Myocyte (in vitro differentiated cells): Measurements from ENCODE around the gene OR2T27. TPM values are rescaled to one million over a fixed set of nuclear protein-coding genes. Genes with fewer than 3 reads are reported as not detected.
"Not testable (repeated sequence)": the region's sequence is repeated elsewhere in the genome, so short reads cannot be mapped to it uniquely, and the experiment has no call there.

Experiments
- DNase-seq: peaks from one replicate; pipeline ENCODE4 v3.0.0-alpha.2; 2012; ENCODE audit warnings: low read depth
- polyA plus RNA-seq: library from polyadenylated mRNA; unstranded; fragments of >200 nt; gene quantifications from one replicate; pipeline ENCODE4 v1.2.1, GENCODE V29; 2012; ENCODE audit warnings: missing spikeins
- total RNA-seq: library from RNA; depleted of rRNA; stranded (reverse); fragments of >200 nt; gene quantifications from 2 replicates; pipeline ENCODE4 v1.2.3, GENCODE V29; 2014

OR2T27 gene, protein sequence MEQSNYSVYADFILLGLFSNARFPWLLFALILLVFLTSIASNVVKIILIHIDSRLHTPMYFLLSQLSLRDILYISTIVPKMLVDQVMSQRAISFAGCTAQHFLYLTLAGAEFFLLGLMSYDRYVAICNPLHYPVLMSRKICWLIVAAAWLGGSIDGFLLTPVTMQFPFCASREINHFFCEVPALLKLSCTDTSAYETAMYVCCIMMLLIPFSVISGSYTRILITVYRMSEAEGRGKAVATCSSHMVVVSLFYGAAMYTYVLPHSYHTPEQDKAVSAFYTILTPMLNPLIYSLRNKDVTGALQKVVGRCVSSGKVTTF
- total RNA-seq, result not detected in 2 replicates
- polyA plus RNA-seq, result not detected

DNA sequence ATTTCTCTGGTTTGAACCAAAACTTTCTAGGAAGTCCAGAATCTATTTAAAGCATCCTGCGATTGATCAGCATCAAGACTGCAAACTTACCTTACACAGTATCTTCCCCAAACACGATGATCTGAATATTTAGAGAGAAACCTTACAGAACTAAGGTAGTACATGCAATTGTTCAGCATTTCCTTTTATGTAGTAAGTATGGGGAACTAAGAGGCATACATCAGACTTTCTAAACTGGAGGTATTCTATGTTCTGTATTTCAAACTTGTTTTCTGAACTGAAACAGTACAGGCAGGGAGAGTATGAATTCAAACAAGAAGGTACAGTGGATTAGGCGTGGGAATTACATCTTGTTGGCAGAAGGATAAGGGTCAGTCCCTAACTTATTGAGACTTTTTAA, at the start of gene OR2T27:
OR2T27 (minus strand) TSS at position 175 of the 400 bp plus-strand sequence. CDS start 4,644 bp downstream, outside the sequence.
- DNase-seq, result not testable (repeated sequence)

DNA sequence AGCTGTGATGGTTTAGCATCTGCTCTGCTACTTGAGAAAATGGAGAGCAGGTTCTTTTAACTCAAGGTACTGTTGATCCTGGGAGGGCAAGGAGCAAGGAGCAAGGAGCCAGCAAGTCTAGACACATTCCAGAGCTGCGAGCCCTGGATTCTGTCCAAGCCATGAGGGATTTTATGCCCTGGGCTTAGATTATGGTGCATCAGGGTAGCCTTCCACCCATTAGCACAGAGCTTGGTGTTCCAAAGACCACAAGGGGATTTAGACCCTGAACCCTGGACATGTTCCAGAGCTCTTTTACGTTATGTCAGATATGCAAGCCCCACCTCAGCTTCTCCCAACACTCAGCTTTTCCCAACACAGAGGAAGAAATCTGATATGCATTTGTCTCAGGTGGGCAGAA, 49.3 kb upstream of the OR2T27 start:
- DNase-seq, result no peak

DNA sequence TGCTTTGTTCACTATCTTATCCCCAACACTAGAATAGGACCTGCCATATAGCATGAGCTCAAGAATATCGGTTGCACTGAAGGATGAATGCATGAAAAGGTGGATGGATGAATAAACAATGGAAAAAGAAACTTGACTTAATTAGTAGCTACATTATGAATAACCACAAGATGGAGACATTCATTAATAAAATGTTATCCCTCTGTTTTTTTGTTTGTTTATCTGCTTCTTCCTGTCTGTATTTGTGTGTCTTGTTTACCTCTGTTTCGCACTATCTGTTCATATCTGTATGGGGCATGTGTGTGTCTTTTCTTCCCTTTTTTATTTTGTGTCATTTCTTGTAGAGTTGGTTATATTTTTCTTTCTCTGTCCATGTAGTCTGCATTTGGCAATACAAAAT, 48.3 kb upstream of the OR2T27 start:
- DNase-seq, result peak; percentile 5

DNA sequence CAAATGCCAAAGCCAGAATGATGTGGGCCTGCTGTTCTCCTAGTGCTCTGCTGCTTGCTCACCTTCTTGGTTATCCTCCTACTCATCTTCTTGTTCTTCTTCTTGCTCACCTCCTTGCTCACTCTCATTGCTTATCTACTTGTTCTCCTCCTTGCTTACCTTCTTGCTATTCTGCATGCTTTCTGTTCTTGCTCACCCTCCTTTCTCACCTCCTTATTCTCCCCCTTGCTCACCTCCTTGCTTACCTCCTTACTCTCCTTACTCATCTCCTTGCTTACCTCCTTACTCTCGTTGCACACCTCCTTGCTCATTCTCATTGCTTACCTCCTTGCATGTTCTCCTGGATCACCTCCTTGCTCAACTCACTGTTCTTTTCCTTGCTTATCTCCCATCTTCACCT, 47.4 kb upstream of the OR2T27 start, which contains the start of gene OR14I1:
OR14I1 (minus strand) TSS at position 53 of the 400 bp plus-strand sequence.
- DNase-seq, result no peak

DNA sequence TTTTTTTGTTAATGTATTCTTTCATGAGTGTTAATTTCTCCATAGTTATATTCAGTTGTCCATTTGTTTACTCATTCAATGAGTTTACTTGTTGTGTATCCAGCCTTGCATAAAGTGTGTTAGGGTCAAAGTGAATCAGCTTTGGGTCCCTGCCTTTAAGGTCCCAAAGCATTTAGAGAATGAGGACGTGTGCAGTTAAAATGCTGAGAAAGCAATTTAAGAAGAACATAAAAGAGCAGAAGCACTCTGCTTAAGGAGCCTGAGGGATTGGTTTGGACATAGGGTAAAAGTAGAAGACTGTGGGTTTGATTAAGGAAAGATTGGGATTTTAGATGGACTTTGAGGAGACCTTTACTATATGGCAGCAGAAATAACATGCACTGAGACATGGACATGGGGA, 43.8 kb upstream of the OR2T27 start:
- no peak for DNase-seq

DNA sequence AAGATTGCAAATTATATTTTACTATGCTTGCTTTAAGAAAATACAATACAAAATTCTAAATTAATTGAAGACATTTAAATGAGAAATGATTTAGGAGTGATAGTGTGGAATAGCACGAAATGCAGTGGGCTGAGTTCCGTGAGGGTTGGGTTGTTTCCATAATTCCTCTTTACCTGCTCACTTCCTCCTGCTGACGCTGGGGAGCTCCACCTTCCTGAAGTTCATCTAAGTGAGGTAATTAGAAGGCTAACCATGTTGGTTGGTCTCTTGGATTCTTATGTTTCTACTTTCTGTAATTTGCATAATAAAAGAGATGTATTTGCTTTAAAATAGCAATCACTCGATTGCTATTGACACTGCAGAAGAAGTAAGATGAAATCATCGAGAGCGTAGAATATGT, 42.6 kb upstream of the OR2T27 start:
- DNase-seq, result no peak

DNA sequence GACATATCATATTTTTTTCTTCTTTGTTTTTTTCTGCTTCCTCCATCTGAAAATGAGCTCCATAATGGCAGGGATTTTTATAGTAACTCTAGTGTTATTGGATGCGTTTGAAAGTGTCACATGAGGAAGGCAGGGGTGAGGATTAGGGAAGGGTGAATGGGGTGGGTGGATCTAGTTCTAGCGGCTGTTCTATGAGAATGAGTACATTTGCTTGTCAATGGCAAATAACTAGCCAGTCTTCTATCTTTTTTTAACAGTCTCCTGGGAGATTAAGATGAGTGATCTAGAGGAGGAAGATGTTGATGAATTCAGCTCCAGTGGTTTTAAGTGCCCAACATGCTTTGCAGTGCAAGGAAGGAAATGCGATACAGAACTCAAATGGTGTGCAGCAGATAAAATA, 41.4 kb upstream of the OR2T27 start:
- no peak for DNase-seq

DNA sequence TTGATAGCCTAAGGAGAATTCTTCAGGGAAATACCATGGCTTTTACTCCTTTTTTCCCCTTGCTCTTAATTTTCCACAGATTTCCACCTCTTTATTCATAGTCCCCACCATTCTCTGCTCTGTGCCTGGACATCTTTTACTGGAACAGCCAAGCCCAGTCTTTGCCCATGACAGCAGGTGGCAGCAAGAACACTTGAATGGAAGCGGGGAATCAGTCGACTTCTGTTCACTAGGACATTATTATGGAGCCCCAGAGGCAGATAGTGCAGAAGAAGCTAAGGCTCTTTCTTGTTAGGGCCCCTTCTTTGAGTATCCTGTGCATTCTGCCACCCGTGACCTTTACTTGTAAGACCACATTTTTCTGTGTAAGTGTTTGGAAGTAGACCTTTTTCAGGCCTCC, 40.9 kb upstream of the OR2T27 start:
- peak; percentile 24 for DNase-seq

DNA sequence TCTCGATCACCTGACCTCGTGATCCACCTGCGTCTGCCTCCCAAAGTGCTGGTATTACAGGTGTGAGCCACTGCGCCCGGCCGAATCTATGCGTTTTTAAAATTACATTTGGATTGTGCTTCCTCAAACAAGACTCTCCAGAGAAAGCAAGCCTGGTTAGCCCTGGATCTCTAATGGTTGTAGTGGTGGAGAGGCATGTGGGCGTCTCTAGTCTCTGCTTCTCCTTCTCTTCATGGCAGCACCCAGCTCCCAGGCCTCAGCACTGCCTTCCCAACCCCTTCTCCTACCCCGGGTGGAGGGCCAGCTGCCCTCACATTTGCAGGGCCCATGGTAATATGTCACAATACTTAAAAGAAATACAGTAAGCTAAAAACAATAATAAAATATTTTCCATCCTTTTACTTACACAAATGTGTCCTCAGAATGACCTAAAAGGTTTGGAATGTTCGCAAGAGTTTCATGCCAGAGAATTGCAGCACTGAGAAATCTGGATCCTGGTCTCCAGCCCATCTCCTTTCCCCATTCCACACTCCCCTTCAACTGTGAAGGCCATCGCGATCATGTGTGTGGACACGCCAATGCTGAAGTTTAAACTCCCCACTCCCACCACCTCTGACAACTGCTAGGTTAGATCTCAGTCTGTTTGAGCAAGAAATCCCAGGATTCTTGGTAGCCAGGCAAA, 40.3 kb upstream of the OR2T27 start:
- DNase-seq, result no peak

DNA sequence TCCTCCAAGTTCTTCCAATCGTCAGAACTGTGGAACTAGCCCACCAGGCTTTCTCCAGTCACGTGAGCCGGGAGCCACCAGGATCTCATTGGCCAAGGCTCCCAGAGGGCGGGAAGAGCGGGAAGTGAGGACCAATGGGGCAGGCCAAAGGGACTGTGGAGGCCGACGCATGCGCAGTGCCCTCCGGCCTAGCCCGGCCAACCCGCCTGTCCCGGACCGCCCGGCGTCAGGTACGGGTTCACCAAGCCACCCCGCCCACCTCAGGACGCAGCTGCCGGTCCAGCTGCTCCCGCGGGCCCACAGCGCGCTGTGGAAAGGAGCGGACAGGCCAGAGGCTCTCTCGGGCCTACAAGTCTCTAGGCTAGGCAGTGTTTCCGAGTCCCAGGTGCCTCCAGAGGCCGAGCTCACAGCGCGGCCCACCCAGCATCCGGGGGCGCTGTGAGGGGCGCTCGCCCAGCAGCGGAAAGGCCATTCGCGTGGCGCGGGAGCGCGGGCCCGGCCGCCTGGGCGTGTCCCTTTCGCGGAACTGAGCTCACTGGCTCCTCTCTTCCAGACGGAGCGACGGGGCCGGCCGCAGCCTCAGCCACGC, 36.3 kb upstream of the OR2T27 start:
- DNase-seq, result no peak

DNA sequence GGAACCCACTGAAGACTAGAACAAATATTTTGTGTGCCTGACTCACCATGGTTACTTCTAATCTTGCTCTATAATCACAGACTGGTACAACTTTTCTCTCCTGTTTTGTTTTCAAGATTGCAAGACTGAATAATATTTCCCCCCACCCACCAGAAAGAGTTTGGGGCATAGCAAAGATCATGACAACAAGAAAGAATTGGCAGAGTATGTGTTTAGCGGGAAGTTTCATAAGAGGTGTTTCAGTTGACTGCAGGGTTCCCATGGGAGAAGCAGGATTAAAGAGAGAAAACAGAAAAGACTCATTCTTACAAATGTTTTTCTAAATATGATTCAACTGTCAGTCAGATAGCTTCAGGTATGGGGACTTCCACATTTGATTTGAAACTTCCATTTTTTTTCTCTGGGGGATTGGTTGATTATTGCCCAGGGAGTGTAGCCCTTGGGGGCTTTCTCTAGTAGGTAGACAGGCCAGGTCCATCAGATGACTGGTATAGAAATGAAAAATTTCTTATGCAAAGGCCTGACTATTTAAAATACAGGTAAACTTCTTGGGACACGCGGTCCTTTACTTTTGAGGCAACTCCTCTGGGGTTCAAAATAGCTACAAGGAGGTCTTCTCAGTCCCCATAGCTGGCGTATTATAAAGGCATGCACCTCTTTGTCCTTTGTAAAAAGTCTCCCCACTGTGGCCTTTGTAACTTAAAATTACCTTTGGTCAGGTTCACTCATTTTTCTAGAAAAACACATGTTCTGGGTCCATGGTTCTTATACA, 33.4 kb upstream of the OR2T27 start:
- no peak for DNase-seq

DNA sequence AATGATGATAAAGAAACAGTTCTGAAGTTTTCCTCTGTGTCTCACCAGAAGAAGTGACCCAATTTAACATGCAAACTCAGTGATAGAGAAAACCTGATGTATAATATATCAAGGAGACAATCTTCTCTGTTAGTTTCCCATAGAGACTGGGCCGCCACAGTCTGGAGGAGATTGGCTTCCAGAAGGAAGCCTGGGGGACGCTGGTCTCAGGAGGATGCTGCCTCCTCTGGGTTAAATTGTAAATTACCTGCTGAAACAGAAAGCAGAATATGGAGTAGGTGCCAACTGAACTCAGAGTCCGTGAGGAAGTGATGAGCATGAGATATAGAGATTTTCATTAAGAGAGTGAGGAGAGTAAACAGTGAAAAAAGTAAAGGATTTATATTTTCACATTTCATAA, 31.5 kb upstream of the OR2T27 start:
- peak; percentile 3 for DNase-seq

DNA sequence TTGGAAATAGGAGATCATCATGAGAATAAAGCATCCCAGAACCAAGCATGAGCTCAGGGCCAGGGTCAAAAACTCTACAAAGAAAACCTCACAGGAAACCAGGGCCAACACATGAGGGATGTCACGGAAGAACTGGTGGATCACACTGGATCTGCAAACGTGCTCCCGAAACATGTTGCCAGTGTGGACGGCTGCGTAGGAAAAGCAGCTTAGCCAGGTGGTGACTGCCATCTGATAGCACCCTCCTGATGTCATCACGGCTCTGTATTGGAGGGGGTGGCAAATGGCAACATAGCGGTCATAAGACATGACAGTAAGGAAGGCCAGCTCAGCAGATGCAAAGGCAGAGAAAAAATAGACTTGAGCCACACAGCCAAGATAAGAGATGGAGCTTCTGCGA, 26.3 kb upstream of the OR2T27 start:
- DNase-seq, result peak; percentile 6

DNA sequence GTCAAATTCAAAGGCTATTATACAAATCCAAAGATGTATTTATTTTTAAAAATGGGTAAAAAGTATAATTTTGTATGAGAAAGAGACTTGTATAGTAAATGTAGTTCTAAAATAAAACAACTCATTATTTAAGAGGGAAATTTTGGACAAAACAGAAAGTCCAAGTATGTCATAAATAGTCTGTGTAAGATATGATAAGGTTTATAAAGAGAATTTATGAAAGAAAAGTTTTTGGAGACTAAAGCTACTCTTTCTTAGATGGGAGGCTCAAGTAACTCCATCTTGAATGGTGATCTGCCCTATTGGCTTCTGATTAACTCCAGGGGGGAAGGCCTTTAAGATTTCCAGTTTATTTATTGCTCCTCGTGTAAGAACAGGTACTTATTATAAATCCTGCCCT, 14.7 kb upstream of the OR2T27 start:
- DNase-seq, result no peak

DNA sequence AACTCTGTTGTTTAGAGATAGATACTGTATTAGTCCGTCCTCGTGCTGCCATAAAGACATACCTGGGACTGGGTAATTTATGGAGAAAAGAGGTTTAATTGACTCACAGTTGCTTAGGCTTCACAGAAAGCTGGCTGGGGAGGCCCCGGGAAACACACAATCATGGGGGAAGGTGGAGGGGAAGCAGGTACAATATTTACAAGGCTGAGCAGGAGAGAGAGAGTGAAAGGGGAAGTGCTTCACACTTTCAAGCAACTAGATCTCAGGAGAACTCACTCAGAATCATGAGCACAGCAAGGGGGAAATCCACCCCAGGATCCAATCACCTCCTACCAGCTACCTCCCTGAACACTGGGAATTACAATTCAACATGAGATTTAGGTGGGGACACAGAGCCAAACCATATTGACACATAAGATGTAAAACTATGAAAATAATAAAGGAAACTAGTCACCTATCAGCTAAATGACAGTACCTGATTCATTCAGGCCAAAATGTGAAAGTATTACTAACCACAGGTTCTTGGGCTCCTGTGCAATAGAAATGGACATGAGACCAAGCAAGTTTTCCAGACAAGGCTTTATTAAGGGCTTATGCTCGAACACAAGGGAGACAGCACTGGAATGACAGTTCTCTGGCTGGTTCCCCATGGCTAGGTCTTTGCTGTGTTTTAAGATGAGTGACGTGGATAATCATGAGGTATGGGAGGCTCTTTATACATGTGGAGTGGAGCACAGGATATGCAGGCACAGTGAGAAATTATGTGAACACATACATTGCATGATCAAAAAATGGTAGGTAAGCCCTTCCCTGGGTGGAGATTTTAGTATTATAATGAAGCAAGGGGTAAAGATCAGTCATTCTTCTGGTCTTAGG, 8.4 kb upstream of the OR2T27 start:
- DNase-seq, result not testable (repeated sequence)

DNA sequence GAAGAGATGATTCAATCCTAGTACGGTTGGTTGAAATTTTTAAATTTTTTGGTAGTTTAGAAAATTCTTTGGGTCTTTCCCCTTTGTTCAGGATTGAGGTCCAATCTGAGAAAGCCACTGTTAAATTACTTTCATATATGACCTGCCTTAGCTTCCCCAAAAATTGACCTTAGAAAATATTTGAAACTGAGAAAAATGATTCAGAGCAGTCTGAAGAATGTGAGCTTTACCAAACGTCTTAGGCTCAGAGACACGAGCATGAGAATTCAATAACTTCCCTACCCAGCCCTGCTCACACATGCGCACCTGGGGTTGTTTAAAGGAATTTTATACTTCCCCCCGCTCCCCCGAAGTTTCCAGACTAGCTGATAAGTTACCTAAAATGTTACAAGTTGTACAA, 1.5 kb upstream of the OR2T27 start:
- DNase-seq, result not testable (repeated sequence)

DNA sequence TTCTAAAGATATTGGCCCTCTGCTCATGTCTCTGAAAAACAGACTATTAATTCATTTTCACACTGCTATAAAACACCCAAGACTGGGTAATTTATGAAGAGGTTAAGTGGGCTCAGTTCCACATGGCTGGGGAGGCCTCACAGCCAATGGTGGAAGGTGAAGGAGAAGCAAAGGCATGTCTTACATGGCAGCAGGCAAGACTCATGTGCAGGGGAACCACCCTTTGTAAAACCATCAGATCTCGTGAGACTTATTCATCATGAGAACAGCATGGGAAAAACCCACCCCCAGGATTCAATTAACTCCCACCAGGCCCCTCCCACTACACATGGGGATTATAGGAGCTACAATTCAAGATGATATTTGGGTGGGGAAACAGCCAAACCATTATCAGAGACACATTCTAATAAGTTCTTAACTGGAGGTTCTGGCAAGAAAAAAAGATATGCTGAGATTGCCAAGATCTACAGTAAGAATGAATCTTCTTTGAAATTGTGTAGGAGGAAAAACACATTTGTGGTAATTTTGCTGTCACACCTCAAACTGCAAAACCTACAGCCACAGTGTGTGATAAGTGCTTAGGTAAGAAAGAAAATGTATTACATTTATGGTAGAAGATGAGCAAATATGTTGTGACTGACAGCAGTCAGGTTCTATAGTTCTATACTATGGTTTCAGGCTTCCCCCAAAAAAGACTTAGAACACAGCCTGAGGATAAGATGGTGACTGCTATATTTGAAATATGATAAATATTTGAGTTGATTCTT, 6.4 kb downstream of the OR2T27 start:
- not testable (repeated sequence) for DNase-seq

DNA sequence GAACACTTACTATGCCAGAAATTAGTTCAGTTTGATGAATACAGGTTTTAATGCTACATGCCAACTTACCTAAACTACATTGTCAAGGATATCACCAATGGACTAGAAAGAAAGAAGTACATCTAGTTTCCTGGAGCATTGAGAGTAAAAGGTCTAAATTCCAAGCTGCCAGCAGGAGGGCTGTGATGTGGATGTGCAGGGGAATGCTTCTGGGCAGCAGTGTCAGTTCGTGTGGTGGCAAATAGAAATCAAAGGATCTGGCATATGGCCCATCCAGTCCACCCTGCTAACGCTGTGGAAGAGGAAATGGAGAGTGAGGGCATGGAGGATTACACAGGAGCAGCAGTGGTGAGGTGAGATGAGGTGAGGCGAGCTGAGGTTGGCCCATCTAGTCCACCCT, 10.2 kb downstream of the OR2T27 start, which contains the start of gene OR2T35:
OR2T35 (minus strand) TSS at position 101 of the 400 bp plus-strand sequence. CDS start 6,020 bp downstream, outside the sequence.
- not testable (repeated sequence) for DNase-seq

DNA sequence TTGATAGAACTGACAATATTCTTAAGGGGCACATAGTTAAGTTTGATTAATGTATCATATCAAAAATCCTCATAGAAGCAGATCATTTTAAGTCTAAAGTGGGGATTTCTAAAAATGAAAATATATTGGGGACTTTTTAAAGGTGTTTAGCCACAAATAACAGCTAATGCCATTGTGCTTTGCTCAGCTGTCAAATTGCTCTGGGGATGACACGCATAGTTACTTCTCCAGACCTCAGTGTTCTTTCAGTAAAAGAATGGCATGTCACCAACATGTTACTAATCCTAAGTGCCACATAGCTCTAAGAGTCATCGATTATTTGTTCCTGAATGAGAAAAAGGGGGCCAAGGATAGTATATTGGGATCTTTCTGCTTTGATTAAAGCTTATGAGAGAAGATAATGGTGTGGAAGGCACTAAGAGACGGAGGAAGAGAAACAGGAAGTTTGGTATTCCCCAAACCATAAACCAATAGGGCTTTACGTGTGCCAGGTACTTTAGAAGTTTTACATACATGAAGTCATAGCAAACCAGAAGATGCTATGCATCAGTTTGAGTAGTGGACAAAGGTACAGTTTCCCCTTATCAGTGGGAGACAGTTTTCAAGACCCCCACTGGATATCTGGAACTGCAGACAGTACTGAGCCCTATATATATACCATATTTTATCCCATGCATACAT, 12.2 kb downstream of the OR2T27 start:
- DNase-seq, result not testable (repeated sequence)
